HepG2 (cell line): ENCODE measurements around the gene BLVRB. TPM values are rescaled to one million over a fixed set of nuclear protein-coding genes. Genes with fewer than 3 reads are reported as not detected.

Experiments
- KLF12 ChIP-seq: sonication (generic); formaldehyde crosslinking; IDR thresholded peaks from 2 replicates; pipeline ENCODE4 v1.4.0; 2020; ENCODE audit warnings: missing genetic modification reagents, borderline replicate concordance
- ZBTB40 ChIP-seq, 2 experiments: fragments of 450-650 bp in 1 of 2; sonication (generic) in 1 of 2; formaldehyde crosslinking in 1 of 2; IDR thresholded peaks; 2 replicates each; pipeline versions ENCODE4 v1.6.1 to v1.8.0; 2016 to 2022; ENCODE audit warnings: antibody characterized with exemption in 1 of 2, mild to moderate bottlenecking in 1 of 2, missing genetic modification reagents in 1 of 2
- ZNF253 ChIP-seq: sonication (generic); formaldehyde crosslinking; IDR thresholded peaks from 2 replicates; pipeline ENCODE4 v1.8.0; 2022; ENCODE audit warnings: mild to moderate bottlenecking, missing genetic modification reagents, borderline replicate concordance
- polyA plus RNA-seq, 8 experiments: library from polyadenylated mRNA; depleted of rRNA in 3 of 8; stranded (reverse) in 7 of 8; unstranded in 1 of 8; fragments of >200 nt; fragmentation: Illumina TruSeq in 4 of 8; extraction: Trizol in 4 of 8; gene quantifications; 2 replicates each; pipeline versions ENCODE4 v1.2.1 to v1.2.3, GENCODE V29; 2011 to 2016; ENCODE audit warnings: low read depth in 4 of 8, missing spikeins in 1 of 8, mixed read lengths in 1 of 8; ENCODE audit not compliant: insufficient read depth in 1 of 8
- total RNA-seq, 5 experiments: library from RNA; depleted of rRNA; stranded (reverse); fragments of >200 nt; fragmentation: Illumina TruSeq; extraction: Trizol; gene quantifications; 2 replicates each; pipeline ENCODE4 v1.2.3, GENCODE V29; 2016; ENCODE audit warnings: low read depth in 1 of 5

BLVRB gene
- total and polyA plus RNA-seq, 2 of the 13 experiments (the other 11 are each of a cell fraction or from before 2014, with no cell fraction given) = 25.9 to 51.4 TPM

GRCh38 chr19:40465557-40466218 is at the start of gene BLVRB (continued):
- TF ChIP-seq ZBTB40 (IDR thresholded peaks at IDR 0.05) = no peak
- peak; percentile 43; the same call in 1 of the 2 replicates for TF ChIP-seq ZBTB40 (CRISPR knock-in tag; IDR thresholded peaks at IDR 0.05)
- no peak; the same call in 1 of the 2 replicates for TF ChIP-seq KLF12 (CRISPR knock-in tag)
- TF ChIP-seq ZNF253 = 0 out of 2 replicates have a peak, but pooled peaks have one; percentile 9
